PC-9 (cell line): Measurements from ENCODE around the gene HOXD4. TPM values are rescaled to one million over a fixed set of nuclear protein-coding genes. Genes with fewer than 3 reads are reported as not detected.
A peak's percentile ranks its signal among the peaks of the same experiment; 100 is the strongest.

Source experiments
- BruUV-seq: library from RNA; stranded (reverse); fragments of 400-500 nt; replicated peaks from 2 replicates; lab custom pipeline; 2021; lab: Mats Ljungman, UMichigan
- CTCF ChIA-PET: fragments of 300-600 bp; sonication (Branson Sonifier 250); formaldehyde crosslinking; loops from one replicate; lab custom pipeline; 2022; ENCODE audit warnings: antibody characterized with exemption; lab: Charles Lee
- POLR2A ChIA-PET: fragments of 300-600 bp; sonication (Branson Sonifier 250); formaldehyde crosslinking; loops from one replicate; lab custom pipeline; 2022; ENCODE audit warnings: antibody characterized with exemption; ENCODE audit not compliant: unreplicated experiment; lab: Charles Lee
- DNase-seq, 2 experiments: peaks; one replicate each; pipeline versions ENCODE4 v3.0.0 to v3.0.0-alpha.2; 2015 to 2022; ENCODE audit warnings: mixed read lengths in 1 of 2
- H2AFZ ChIP-seq: fragments of 200-600 bp; sonication (generic); 2 replicates; pipeline ENCODE4 v1.8.1; 2017; ENCODE audit warnings: antibody characterized with exemption
- H3F3A ChIP-seq: fragments of 200-600 bp; sonication (generic); 2 replicates; pipeline ENCODE4 v1.8.1; 2017; ENCODE audit warnings: antibody characterized with exemption, mild to moderate bottlenecking, low read depth; ENCODE audit not compliant: insufficient read depth
- H3K27ac ChIP-seq: fragments of 200-600 bp; sonication (generic); 2 replicates; pipeline ENCODE4 v1.6.1; 2016; ENCODE audit warnings: mixed run types
- H3K27me3 ChIP-seq: fragments of 200-600 bp; sonication (generic); 2 replicates; pipeline ENCODE4 v1.6.1; 2016; ENCODE audit warnings: low read depth, mixed run types; ENCODE audit not compliant: insufficient read depth
- H3K36me3 ChIP-seq: fragments of 200-600 bp; sonication (generic); 2 replicates; pipeline ENCODE4 v1.6.1; 2016; ENCODE audit warnings: low read depth, mixed run types
- H3K4me1 ChIP-seq: fragments of 200-600 bp; sonication (generic); replicated peaks from 2 replicates; pipeline ENCODE4 v1.6.1; 2016; ENCODE audit warnings: mixed run types; ENCODE audit not compliant: insufficient read depth
- H3K4me2 ChIP-seq: fragments of 200-600 bp; sonication (generic); 2 replicates; pipeline ENCODE4 v1.6.1; 2017; ENCODE audit warnings: mixed run types
- H3K4me3 ChIP-seq: fragments of 200-600 bp; sonication (generic); 2 replicates; pipeline ENCODE4 v1.6.1; 2016; ENCODE audit warnings: mixed run types
- H3K79me2 ChIP-seq: fragments of 200-600 bp; sonication (generic); 2 replicates; pipeline ENCODE4 v1.6.1; 2017; ENCODE audit warnings: low read depth, mixed run types
- H3K9me2 ChIP-seq: fragments of 200-600 bp; sonication (generic); 2 replicates; pipeline ENCODE4 v1.8.1; 2017; ENCODE audit warnings: mild to moderate bottlenecking; ENCODE audit not compliant: insufficient read depth
- H3K9me3 ChIP-seq: fragments of 200-600 bp; sonication (generic); 2 replicates; pipeline ENCODE4 v1.8.1; 2016; ENCODE audit warnings: low read depth; ENCODE audit not compliant: insufficient read depth
- H4K20me1 ChIP-seq: fragments of 200-600 bp; sonication (generic); 2 replicates; pipeline ENCODE4 v1.8.1; 2017; ENCODE audit not compliant: insufficient read depth
- EZH2 ChIP-seq: fragments of 200-600 bp; sonication (generic); IDR thresholded peaks from 2 replicates; pipeline ENCODE4 v1.8.0; 2017; ENCODE audit warnings: antibody characterized with exemption, low read depth
- intact Hi-C: fragments of 100-400 bp; cut with micrococcal nuclease; formaldehyde crosslinking; loops from one replicate; pipeline ENCODE4 v1.10.0; 2022; ENCODE audit not compliant: unreplicated experiment
- total RNA-seq: library from RNA; stranded (reverse); gene quantifications from 2 replicates; pipeline ENCODE4 v1.2.3, GENCODE V29; 2021
- TF ChIP-seq, protein P1 (sequence below): fragments of 200-600 bp; sonication (generic); conservative IDR thresholded peaks from 2 replicates; pipeline ENCODE4 v1.6.1; 2017; ENCODE audit warnings: mixed run types, antibody characterized with exemption, mild to moderate bottlenecking, moderate library complexity

Gene HOXD4
- total RNA-seq, 1 experiment from 2014 or later, result not detected

DNA sequence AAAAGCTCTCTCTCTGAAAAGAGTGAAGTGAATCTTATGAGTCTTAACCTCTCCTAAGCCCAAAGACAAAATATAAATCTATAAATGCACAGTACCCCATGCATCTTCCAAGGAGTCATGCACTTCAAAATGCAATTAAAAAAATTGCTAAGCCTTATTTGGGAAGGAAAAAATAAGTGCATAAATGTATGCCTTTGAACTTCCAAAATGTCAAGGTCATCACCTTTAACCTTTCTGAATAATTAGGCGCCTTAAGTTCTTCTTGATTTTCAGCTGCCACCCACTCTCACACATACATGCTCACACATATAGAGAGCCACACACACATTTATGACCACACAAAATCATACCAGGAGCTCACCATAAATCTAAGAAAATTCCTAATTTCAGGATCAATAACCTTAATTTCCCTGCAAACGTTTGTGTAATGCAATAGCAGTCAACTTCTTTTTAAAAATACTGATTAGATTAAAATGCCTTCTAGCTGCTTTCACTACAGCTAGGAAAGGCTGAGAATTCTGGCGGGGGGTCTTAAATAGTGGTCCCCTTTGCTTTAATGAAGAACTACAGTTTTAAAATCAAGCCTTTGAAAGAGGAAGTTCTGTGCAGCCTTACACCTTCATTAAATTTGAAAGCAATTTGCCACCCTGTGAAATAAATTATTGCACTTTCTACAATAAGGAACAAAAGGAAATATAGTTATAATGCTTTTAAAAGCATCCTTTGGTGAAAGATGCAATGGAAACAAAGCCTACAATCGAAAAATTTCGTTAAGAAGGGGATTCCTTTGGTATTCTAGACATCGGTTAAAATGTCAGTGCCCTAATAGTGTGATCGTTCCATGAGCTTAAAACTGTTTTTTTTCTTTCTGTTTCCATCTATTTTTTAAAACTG is 40.7 kb upstream of the HOXD4 start:
- CTCF ChIA-PET, result interaction anchor here (0.6 to 1.5 kb wide), 3 partner anchors 14 to 543 kb away, joined by 3 to 6 read pairs (median 4); no protein-coding TSS in a partner anchor
- intact Hi-C loops, result loop anchor here (5.0 kb wide), 1 partner anchor 1037 kb away; no protein-coding TSS in a partner anchor

GRCh38 chr2:176111309-176111663 is 40.1 kb upstream of the HOXD4 start:
- Histone ChIP-seq H3K4me3 (no peak overlapping the region), H3K27ac (no peak overlapping the region), H2AFZ (no peak overlapping the region; the same call in 1 of the 2 replicates), H3K4me2 (peak overlapping the region; percentile 34; the same call in 1 of the 2 replicates), H3K9me2 (no peaks in the 10 kb centered on the region), H4K20me1 (no peaks in the 10 kb centered on the region), H3K4me1 (no peaks in the 10 kb centered on the region), H3K36me3 (no peaks in the 10 kb centered on the region), H3K9me3 (no peaks in the 10 kb centered on the region), H3K79me2 (no peaks in the 10 kb centered on the region), H3K27me3 (peaks cover 54% of the 10 kb centered on the region), H3F3A (no peaks in the 10 kb centered on the region)
- no peak for TF ChIP-seq EZH2
- TF ChIP-seq, protein P1, sequence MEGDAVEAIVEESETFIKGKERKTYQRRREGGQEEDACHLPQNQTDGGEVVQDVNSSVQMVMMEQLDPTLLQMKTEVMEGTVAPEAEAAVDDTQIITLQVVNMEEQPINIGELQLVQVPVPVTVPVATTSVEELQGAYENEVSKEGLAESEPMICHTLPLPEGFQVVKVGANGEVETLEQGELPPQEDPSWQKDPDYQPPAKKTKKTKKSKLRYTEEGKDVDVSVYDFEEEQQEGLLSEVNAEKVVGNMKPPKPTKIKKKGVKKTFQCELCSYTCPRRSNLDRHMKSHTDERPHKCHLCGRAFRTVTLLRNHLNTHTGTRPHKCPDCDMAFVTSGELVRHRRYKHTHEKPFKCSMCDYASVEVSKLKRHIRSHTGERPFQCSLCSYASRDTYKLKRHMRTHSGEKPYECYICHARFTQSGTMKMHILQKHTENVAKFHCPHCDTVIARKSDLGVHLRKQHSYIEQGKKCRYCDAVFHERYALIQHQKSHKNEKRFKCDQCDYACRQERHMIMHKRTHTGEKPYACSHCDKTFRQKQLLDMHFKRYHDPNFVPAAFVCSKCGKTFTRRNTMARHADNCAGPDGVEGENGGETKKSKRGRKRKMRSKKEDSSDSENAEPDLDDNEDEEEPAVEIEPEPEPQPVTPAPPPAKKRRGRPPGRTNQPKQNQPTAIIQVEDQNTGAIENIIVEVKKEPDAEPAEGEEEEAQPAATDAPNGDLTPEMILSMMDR, result peak; percentile 80
- intact Hi-C loops, result loop anchor here (5.0 kb wide), 1 partner anchor 1036 kb away; no protein-coding TSS in a partner anchor
- POLR2A ChIA-PET, result no interaction called here
- peak in 1 of 2 experiments; percentile 46 for DNase-seq
- BruUV-seq, result no TSS peak
- CTCF ChIA-PET, result interaction anchor here (1.5 kb wide), 1 partner anchor 543 kb away, joined by 6 read pairs; no protein-coding TSS in a partner anchor

More for the DNA sequence above, 40.7 kb upstream of the HOXD4 start:
- H3K27me3 ChIP-seq, result peaks cover 49% of the 10 kb centered on the region
- no TSS peak for BruUV-seq
- no peak overlapping the region for H3K4me2 ChIP-seq
- no peaks in the 10 kb centered on the region for H3K9me3 ChIP-seq
- H3K4me1 ChIP-seq, result no peaks in the 10 kb centered on the region
- no peak overlapping the region for H3K27ac ChIP-seq
- no peak overlapping the region for H2AFZ ChIP-seq
- DNase-seq, result no peak
- POLR2A ChIA-PET, result interaction anchor here (0.6 kb wide), 1 partner anchor 421 kb away, joined by 3 read pairs; no protein-coding TSS in a partner anchor
- no peak overlapping the region for H3K4me3 ChIP-seq
- H3K36me3 ChIP-seq, result no peaks in the 10 kb centered on the region
- TF ChIP-seq, protein P1, result no peak
- no peak for TF ChIP-seq EZH2
- no peaks in the 10 kb centered on the region for H3F3A ChIP-seq
- no peaks in the 10 kb centered on the region for H3K79me2 ChIP-seq
- H4K20me1 ChIP-seq, result no peaks in the 10 kb centered on the region
- no peaks in the 10 kb centered on the region for H3K9me2 ChIP-seq

- ChIA-PET CTCF (no interaction called here), POLR2A (no interaction called here)
- intact Hi-C loops, result loop anchor here (5.0 kb wide), 1 partner anchor 1035 kb away; no protein-coding TSS in a partner anchor
- no peaks in the 10 kb centered on the region for H3K79me2 ChIP-seq
- no peaks in the 10 kb centered on the region for H3F3A ChIP-seq
- H3K27me3 ChIP-seq, result peaks cover 60% of the 10 kb centered on the region
- no peaks in the 10 kb centered on the region for H3K36me3 ChIP-seq
- no peaks in the 10 kb centered on the region for H3K4me1 ChIP-seq
- no peaks in the 10 kb centered on the region for H4K20me1 ChIP-seq
- no peak overlapping the region for H2AFZ ChIP-seq
- H3K9me2 ChIP-seq, result no peaks in the 10 kb centered on the region
- no peak for DNase-seq
- no TSS peak for BruUV-seq
- H3K4me2 ChIP-seq, result no peak overlapping the region
- no peak overlapping the region for H3K4me3 ChIP-seq
- no peak for TF ChIP-seq EZH2
- TF ChIP-seq, protein P1, result no peak
- H3K27ac ChIP-seq, result no peak overlapping the region
- no peaks in the 10 kb centered on the region for H3K9me3 ChIP-seq
These were observed 39.4 kb upstream of the HOXD4 start for GRCh38 chr2:176111846-176112374.
